Measurements from ENCODE around the gene PALM2AKAP2. TPM values are rescaled to one million over a fixed set of nuclear protein-coding genes. Genes with fewer than 3 reads are reported as not detected.

PALM2AKAP2 gene
- total and polyA plus RNA-seq, 11 donors, result 4.1 to 132 (median 81.3) TPM

- peaks cover 0 to 42% (median 16%) of the 10 kb centered on the region in 12 donors for H3K4me1 ChIP-seq
- H3K36me3 ChIP-seq, result no peaks in the 10 kb centered on the region
- peaks cover 0 to 9% (median 0%) of the 10 kb centered on the region in 12 donors for H3K9me3 ChIP-seq
- no peaks in the 10 kb centered on the region for H3K27me3 ChIP-seq
- no peak overlapping the region for H3K4me3 ChIP-seq
- DNase-seq (no peak), ATAC-seq (no peak)
- WGBS, 4 donors, result 85 to 88% (median 86%) methylated on average over 1 of the region's 1 CpG
- no peak for TF ChIP-seq POLR2A (IDR thresholded peaks at IDR 0.05)
- TF ChIP-seq CTCF (IDR thresholded peaks at IDR 0.05), result no peak
- H3K27ac ChIP-seq, result no peak overlapping the region
- intact Hi-C loops (cut with DNase I), result loop anchor here in 3 of 10 donors (5.0 to 10.0 kb wide), 2 partner anchors 238 to 241 kb away; no protein-coding TSS in a partner anchor
Observed at GRCh38 chr9:109812818-109813281, 32.9 kb downstream of the PALM2AKAP2 start.

DNA sequence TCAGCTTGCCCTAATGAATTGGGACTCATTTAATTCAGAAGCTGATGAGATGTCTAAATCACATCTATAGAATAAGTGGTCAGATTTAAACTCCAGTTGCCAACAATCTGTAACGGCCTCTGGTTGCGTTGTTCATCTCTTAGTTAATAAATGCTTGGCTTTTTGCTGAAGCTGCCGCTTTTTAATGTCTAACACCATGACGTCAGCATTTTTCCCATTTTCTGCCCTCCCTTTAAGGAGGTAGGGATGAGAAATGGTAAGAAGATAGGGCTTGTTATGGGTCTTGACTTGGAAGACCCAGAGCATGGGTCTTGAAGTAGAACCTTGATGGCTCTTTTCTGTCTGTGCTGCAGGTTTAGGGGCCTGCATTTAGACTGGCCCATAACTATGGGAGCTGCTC, 33.3 kb downstream of the PALM2AKAP2 start:
- ATAC-seq (no peak), DNase-seq (no peak)
- H3K27ac ChIP-seq, result no peak overlapping the region
- no peaks in the 10 kb centered on the region for H3K27me3 ChIP-seq
- WGBS, 4 donors, result 44 to 80% (median 71%) methylated on average over 4 of the region's 4 CpGs
- H3K4me3 ChIP-seq, result no peak overlapping the region
- intact Hi-C loops (cut with DNase I), result loop anchor here in 3 of 10 donors (5.0 to 10.0 kb wide), 2 partner anchors 239 to 241 kb away; no protein-coding TSS in a partner anchor
- peaks cover 0 to 8% (median 0%) of the 10 kb centered on the region in 12 donors for H3K9me3 ChIP-seq
- H3K4me1 ChIP-seq, result peaks cover 0 to 46% (median 18%) of the 10 kb centered on the region in 12 donors
- H3K36me3 ChIP-seq, result no peaks in the 10 kb centered on the region
- TF ChIP-seq CTCF (IDR thresholded peaks at IDR 0.05) (no peak), POLR2A (IDR thresholded peaks at IDR 0.05) (no peak)

GRCh38 chr9:109813829-109814228, 33.8 kb downstream of the PALM2AKAP2 start:
- Histone ChIP-seq H3K4me3 (no peak overlapping the region), H3K27me3 (no peaks in the 10 kb centered on the region), H3K27ac (no peak overlapping the region), H3K9me3 (peaks cover 0 to 2% (median 0%) of the 10 kb centered on the region in 12 donors), H3K36me3 (no peaks in the 10 kb centered on the region), H3K4me1 (peaks cover 0 to 50% (median 21%) of the 10 kb centered on the region in 12 donors)
- intact Hi-C loops (cut with DNase I), result loop anchor here in 3 of 10 donors (5.0 to 10.0 kb wide), 2 partner anchors 239 to 242 kb away; no protein-coding TSS in a partner anchor
- DNase-seq (no peak), ATAC-seq (no peak)
- TF ChIP-seq POLR2A (IDR thresholded peaks at IDR 0.05) (no peak), CTCF (IDR thresholded peaks at IDR 0.05) (no peak)
- 81 to 89% (median 87%) methylated on average over 6 of the region's 6 CpGs for WGBS, 4 donors

DNA sequence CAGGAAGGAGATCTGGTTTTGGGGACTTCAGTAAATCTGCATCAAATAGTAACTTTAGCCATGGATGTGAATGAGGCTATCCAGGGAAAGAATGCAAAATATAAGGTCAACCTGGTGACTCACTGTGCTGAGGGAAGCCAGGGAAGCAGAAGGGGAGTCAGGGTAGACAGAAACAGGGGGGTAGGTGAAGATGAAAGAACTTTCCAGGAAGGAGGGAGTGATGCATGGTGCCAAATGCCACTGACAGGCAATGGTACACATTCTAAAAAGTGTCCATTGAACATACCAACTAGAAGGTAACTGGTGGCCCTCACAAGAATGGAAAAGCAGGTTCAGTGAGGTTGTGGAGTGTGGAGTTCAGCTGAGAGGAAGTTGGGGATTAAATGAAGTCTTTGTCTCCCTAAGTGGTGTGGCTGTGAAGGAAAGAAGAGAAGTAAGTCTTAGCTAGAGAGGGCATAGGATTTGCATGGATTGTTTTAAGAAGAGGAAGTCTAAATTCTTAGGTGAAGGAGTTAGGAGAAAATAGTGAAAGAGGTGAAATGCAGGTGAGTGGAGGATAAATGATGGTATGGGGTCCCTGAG, 35.5 kb downstream of the PALM2AKAP2 start:
- no peak for ATAC-seq
- Histone ChIP-seq H3K27ac (peak overlapping the region in 9 of 12 donors; percentile 25 to 81 (median 65)), H3K36me3 (no peaks in the 10 kb centered on the region)

More for the DNA sequence above, 35.5 kb downstream of the PALM2AKAP2 start:
- Histone ChIP-seq H3K4me3 (no peak overlapping the region), H3K9me3 (no peaks in the 10 kb centered on the region), H3K4me1 (peaks cover 0 to 45% (median 21%) of the 10 kb centered on the region in 12 donors), H3K27me3 (no peaks in the 10 kb centered on the region)
- DNase-seq, result no peak
- intact Hi-C loops (cut with DNase I), result loop anchor here in 8 of 10 donors (5.0 to 10.0 kb wide), 7 partner anchors 33 to 243 kb away; partner anchors contain the start of gene PALM2AKAP2 (in 3 of the 8)
- TF ChIP-seq POLR2A (IDR thresholded peaks at IDR 0.05) (no peak), CTCF (IDR thresholded peaks at IDR 0.05) (no peak)

Data from heart left ventricle (tissue), 16 donors.